ENCODE data around the gene DAD1. TPM values are rescaled to one million over a fixed set of nuclear protein-coding genes. Genes with fewer than 3 reads are reported as not detected.
"Not testable (repeated sequence)": the region's sequence is repeated elsewhere in the genome, so short reads cannot be mapped to it uniquely, and the experiment has no call there.

The DAD1 gene
- total and polyA plus RNA-seq, 2 of the 8 experiments (the other 6 are each of a cell fraction or from before 2014, with no cell fraction given), result 131 to 440 TPM

- H3K4me2 ChIP-seq (ENCODE audit: insufficient read depth in 1 of 2, low read depth in 2 of 2, low read length in 2 of 2); H3K36me3 ChIP-seq (ENCODE audit: control insufficient read depth in 2 of 4, insufficient read depth in 4 of 4, low read length in 3 of 4); H2BK5ac ChIP-seq (ENCODE audit: low read depth, low read length); H3K9ac ChIP-seq (replicated peaks in 1 of 4; ENCODE audit: extremely low read depth in 1 of 4, low read depth in 3 of 4, low read length in 3 of 4); H4K91ac ChIP-seq (replicated peaks; ENCODE audit: insufficient read length, low read length); H2BK15ac ChIP-seq (ENCODE audit: low read length); H2AK5ac ChIP-seq (ENCODE audit: low read depth, low read length); H3K27ac ChIP-seq (ENCODE audit: low read depth, low read length); POLR2A ChIA-PET (ENCODE audit: partially characterized antibody); H3K18ac ChIP-seq (ENCODE audit: extremely low read depth, low read length); H3K79me1 ChIP-seq (ENCODE audit: low read depth, low read length); H2BK120ac ChIP-seq (replicated peaks; ENCODE audit: low read depth, low read length); H4K20me1 ChIP-seq (replicated peaks in 1 of 2; ENCODE audit: control insufficient read depth in 1 of 2, insufficient read depth in 2 of 2, low read length in 2 of 2); FAIRE-seq; H4K8ac ChIP-seq (ENCODE audit: extremely low read depth, insufficient read depth, low read length); H3K23me2 ChIP-seq (ENCODE audit: low read depth, low read length); H3K27me3 ChIP-seq (replicated peaks in 1 of 4; ENCODE audit: control insufficient read depth in 3 of 4, extremely low read depth in 1 of 4, insufficient read depth in 3 of 4, low read length in 3 of 4); H3K4ac ChIP-seq (replicated peaks; ENCODE audit: insufficient read length, low read depth, low read length); H3K4me3 ChIP-seq (ENCODE audit: extremely low read depth in 1 of 4, insufficient read depth in 2 of 4, low read depth in 3 of 4, low read length in 4 of 4); H2BK12ac ChIP-seq (ENCODE audit: low read depth, low read length); H3K23ac ChIP-seq (ENCODE audit: insufficient read length); H2BK20ac ChIP-seq (ENCODE audit: low read length); H3K56ac ChIP-seq (replicated peaks; ENCODE audit: insufficient read length, low read depth, low read length); DNase-seq (ENCODE audit: low read depth in 1 of 2, low spot score in 2 of 2); H4K5ac ChIP-seq (ENCODE audit: insufficient read length, low read depth, low read length); H3K79me2 ChIP-seq (ENCODE audit: control insufficient read depth in 1 of 2, insufficient read depth in 2 of 2, low read length in 2 of 2); H3K9me3 ChIP-seq (ENCODE audit: insufficient read depth in 2 of 2, low read depth in 1 of 2, low read length in 1 of 2); H2AFZ ChIP-seq (ENCODE audit: low read length); H3K14ac ChIP-seq (ENCODE audit: insufficient read length): not testable (repeated sequence)
- 92% methylated on average over 11 of the region's 13 CpGs; no CpG with 5 or more reads in 1 of the 2 experiments for WGBS, 2 experiments (ENCODE audit: extremely low coverage in 1 of 2, insufficient coverage in 1 of 2, insufficient read length in 1 of 2, insufficient replicate concordance in 2 of 2, low coverage in 1 of 2, low lambda C conversion rate in 2 of 2, missing lambda C conversion rate in 1 of 2)
- CTCF ChIA-PET (ENCODE audit: partially characterized antibody), result interaction anchor here (1.1 to 3.1 kb wide), 2 partner anchors 11 to 12 kb away, joined by 6 to 10 read pairs; no protein-coding TSS in a partner anchor
- peaks cover 9 to 15% (median 10%) of the 10 kb centered on the region in 4 experiments for H3K4me1 ChIP-seq (replicated peaks in 1 of 4; ENCODE audit: control insufficient read depth in 3 of 4, insufficient read depth in 4 of 4, low read length in 3 of 4)
These were observed 45.3 kb downstream of the DAD1 start for GRCh38 chr14:22543570-22544357.
